AG09319 (cell line): ENCODE data around the gene GRK2.

Experiments used
- DNase-seq: peaks from one replicate; pipeline ENCODE4 v3.0.0-alpha.2; 2010; ENCODE audit warnings: low read depth; ENCODE audit errors: extremely low read depth
- TF ChIP-seq, protein P1 (sequence below): IDR thresholded peaks from 2 replicates; pipeline ENCODE4 v1.5.1; 2011; ENCODE audit warnings: low read depth, mild to moderate bottlenecking, inconsistent platforms, low read length, moderate library complexity

Gene GRK2

GRCh38 chr11:67320691-67321090, 54.4 kb downstream of the GRK2 start:
- TF ChIP-seq, protein P1, sequence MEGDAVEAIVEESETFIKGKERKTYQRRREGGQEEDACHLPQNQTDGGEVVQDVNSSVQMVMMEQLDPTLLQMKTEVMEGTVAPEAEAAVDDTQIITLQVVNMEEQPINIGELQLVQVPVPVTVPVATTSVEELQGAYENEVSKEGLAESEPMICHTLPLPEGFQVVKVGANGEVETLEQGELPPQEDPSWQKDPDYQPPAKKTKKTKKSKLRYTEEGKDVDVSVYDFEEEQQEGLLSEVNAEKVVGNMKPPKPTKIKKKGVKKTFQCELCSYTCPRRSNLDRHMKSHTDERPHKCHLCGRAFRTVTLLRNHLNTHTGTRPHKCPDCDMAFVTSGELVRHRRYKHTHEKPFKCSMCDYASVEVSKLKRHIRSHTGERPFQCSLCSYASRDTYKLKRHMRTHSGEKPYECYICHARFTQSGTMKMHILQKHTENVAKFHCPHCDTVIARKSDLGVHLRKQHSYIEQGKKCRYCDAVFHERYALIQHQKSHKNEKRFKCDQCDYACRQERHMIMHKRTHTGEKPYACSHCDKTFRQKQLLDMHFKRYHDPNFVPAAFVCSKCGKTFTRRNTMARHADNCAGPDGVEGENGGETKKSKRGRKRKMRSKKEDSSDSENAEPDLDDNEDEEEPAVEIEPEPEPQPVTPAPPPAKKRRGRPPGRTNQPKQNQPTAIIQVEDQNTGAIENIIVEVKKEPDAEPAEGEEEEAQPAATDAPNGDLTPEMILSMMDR: no peak
- no peak for DNase-seq

GRCh38 chr11:67321313-67321871, 55.1 kb downstream of the GRK2 start:
- DNase-seq: no peak
- TF ChIP-seq, protein P1: no peak

DNA sequence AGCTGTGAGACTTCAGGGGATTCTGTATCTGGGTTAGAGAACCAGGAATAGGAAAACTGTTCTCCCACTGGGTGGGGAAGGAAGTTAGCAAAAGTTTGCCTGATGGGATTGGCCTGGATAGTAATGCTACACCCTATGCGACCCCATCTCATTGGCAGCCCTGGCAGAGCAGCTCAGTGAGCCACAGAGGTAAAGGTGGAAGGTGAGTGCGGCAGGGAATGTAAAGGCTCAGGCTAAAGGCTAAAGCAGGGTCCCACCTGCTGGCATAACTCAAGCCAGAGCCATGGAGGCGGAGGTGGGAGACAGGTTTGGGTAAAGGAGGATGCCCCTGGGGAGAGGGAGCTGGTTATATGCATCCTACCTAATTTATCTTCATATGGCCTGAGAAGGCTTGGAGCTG, 55.8 kb downstream of the GRK2 start:
- TF ChIP-seq, protein P1: no peak
- DNase-seq: no peak

DNA sequence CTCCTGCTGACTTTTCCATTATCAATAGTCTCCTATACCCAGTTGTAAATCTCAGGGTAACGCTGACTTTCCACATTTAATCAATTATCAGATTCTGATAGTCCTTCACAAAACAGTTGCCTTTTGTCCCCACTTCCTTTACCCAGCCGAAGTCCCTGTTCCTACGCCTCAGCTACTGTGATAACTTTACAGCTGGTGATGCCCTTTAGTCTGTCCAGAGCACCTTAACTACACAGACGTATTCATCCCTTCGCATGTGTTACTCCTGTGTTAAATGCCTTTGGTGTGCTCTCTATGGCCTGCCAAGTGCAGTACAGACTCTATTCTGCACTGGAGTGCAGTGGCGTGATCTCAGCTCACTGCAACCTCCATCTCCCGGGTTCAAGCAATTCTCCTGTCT, 57.3 kb downstream of the GRK2 start:
- no peak for DNase-seq

DNA sequence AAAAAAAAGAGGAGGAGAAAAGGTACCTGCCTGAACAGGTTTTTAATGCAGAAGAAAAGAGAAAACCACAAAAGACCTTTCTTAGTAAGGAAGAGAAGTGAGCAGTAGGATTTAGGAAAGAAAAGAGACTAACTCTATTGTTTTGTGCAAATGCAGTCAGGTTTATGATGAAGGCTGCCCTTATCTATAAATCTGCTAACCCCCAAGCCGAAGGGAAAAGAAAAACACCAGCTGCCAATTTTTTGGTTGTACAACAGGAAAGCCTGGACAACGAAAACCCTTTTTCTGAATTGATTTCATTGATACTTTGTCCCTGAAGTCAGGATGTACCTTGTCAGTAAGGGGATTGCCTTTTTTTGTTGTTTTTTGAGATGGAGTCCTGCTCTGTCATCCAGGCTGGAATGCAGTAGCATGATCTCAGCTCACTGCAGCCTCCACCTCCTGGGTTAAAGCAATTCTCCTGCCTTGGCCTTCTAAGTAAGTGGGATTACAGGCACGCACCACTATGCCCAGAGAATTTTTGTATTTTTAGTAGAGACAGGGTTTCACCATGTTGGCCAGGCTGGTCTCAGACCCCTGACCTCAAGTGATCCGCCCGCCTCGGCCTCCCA, 65.9 kb downstream of the GRK2 start:
- DNase-seq: no peak
- TF ChIP-seq, protein P1: no peak

More for the DNA sequence above, 57.3 kb downstream of the GRK2 start:
- TF ChIP-seq, protein P1: no peak
